Tibial artery (tissue), 4 donors: ENCODE results near the gene RBM14.
A peak's percentile ranks its signal among the peaks of the same experiment; 100 is the strongest.
"Not testable (repeated sequence)": the region's sequence is repeated elsewhere in the genome, so short reads cannot be mapped to it uniquely, and the experiment has no call there.

ENCODE experiments used
- DNase-seq, 2 donors: peaks; one replicate each; pipeline ENCODE4 v3.0.0-alpha.2; 2019
- H3K27ac ChIP-seq, 2 donors: fragments of 200-600 bp; sonication (generic) in 1 of 2; 1 replicate in 1 of 2; 2 replicates in 1 of 2; pipeline ENCODE4 v1.5.1; 2018 to 2019; ENCODE audit warnings: mild to moderate bottlenecking in 1 of 2
- H3K27me3 ChIP-seq, 2 donors: fragments of 200-600 bp; sonication (generic) in 1 of 2; one replicate each; pipeline versions ENCODE4 v1.5.1 to v1.6.0; 2016 to 2019
- H3K36me3 ChIP-seq, 3 donors: fragments of 200-600 bp; sonication (generic) in 2 of 3; one replicate each; pipeline ENCODE4 v1.5.1; 2016 to 2019; ENCODE audit warnings: mild to moderate bottlenecking in 2 of 3
- H3K4me1 ChIP-seq, 4 donors: fragments of 200-600 bp; sonication (generic) in 2 of 4; 1 replicate in 3 of 4; 2 replicates in 1 of 4; pipeline ENCODE4 v1.5.1; 2016 to 2019
- H3K4me3 ChIP-seq, 2 donors: fragments of 200-600 bp; sonication (generic) in 1 of 2; 1 replicate in 1 of 2; 2 replicates in 1 of 2; pipeline ENCODE4 v1.5.1; 2018 to 2019; ENCODE audit warnings: mild to moderate bottlenecking in 2 of 2
- H3K9me3 ChIP-seq, 3 donors: fragments of 200-600 bp; sonication (generic) in 1 of 3; one replicate each; pipeline ENCODE4 v1.5.1; 2016 to 2019
- CTCF ChIP-seq, 2 experiments: fragments of 200-600 bp in 1 of 2; fragments of 450-650 bp in 1 of 2; IDR thresholded peaks; one replicate each; pipeline ENCODE4 v1.5.1; 2017 to 2019; ENCODE audit warnings: antibody characterized with exemption in 2 of 2, mild to moderate bottlenecking in 1 of 2, moderate library complexity in 1 of 2
- intact Hi-C: fragments of 100-400 bp; cut with DNase I; formaldehyde crosslinking; loops from one replicate; pipeline ENCODE4 v1.15.0; 2023; ENCODE audit warnings: low total_unique reads

RBM14 gene

DNA sequence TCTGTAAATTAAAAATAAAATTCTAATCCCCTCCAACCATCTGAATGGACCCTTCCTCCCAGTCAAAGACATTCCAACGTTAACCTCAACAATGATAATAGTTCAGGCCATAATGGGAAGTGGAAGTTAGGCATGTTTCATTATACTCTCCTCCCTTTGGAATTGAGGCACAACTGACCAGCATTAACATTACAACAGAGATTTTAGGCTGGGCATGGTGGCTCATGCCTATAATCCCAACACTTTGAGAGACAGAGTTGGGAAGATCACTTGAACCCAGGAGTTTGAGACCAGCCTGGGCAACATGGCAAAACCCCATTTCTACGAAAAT, 45.6 kb upstream of the RBM14 start:
- intact Hi-C loops, result no loop called here
- Histone ChIP-seq H3K4me1 (peaks cover 0 to 21% (median 11%) of the 10 kb centered on the region in 4 donors), H3K27me3 (no peaks in the 10 kb centered on the region), H3K27ac (no peak overlapping the region), H3K36me3 (peaks cover 0 to 6% (median 0%) of the 10 kb centered on the region in 3 donors), H3K4me3 (no peak overlapping the region), H3K9me3 (no peaks in the 10 kb centered on the region)
- no peak for TF ChIP-seq CTCF (IDR thresholded peaks at IDR 0.05)
- DNase-seq, result no peak

DNA sequence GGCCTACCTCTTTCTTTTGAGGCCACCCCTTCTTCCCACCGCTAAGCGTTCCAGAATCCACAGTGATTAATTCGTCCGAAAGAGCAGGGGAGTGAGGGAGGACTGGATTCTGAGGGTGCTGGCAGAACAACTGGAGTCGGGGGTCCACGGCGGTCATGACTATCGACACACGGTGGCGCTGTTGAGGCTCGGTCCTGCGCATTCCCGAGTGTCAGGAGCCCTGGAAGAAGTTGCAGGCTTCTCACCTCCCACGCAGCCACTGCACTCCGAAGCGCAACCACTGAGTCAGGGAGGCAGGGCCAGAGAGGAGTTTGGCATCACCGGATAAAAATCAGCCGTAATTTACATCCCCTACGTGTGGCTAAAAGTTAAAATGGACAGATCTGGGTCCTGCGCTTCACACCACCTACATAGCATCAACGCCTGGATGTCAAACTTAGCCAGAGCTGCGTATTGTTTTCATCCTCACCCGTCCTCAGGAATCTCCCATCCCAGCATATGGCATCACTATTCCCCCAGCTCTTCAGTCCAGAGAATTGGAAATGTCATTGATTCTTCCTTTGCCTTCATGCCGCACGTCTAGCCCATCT, 37.3 kb upstream of the RBM14 start:
- DNase-seq, result peak; percentile 64 to 88
- intact Hi-C loops, result loop anchor here (2.0 kb wide), 1 partner anchor 102 kb away; no protein-coding TSS in a partner anchor
- H3K4me1 ChIP-seq, result peaks cover 0 to 6% (median 2%) of the 10 kb centered on the region in 4 donors
- no peaks in the 10 kb centered on the region for H3K36me3 ChIP-seq
- H3K27ac ChIP-seq, result no peak overlapping the region
- H3K27me3 ChIP-seq, result no peaks in the 10 kb centered on the region
- no peaks in the 10 kb centered on the region for H3K9me3 ChIP-seq
- peak overlapping the region in 1 of 2 donors; percentile 10 for H3K4me3 ChIP-seq
- peak; percentile 78 to 89 for TF ChIP-seq CTCF (IDR thresholded peaks at IDR 0.05)

- H3K36me3 ChIP-seq, result no peaks in the 10 kb centered on the region
- no peaks in the 10 kb centered on the region for H3K27me3 ChIP-seq
- H3K4me1 ChIP-seq, result peaks cover 0 to 6% (median 2%) of the 10 kb centered on the region in 4 donors
- intact Hi-C loops, result no loop called here
- no peak for TF ChIP-seq CTCF (IDR thresholded peaks at IDR 0.05)
- no peak overlapping the region for H3K27ac ChIP-seq
- H3K9me3 ChIP-seq, result no peaks in the 10 kb centered on the region
- no peak for DNase-seq
- H3K4me3 ChIP-seq, result no peak overlapping the region
These were observed 35.6 kb upstream of the RBM14 start for GRCh38 chr11:66580803-66581202.

- no peak overlapping the region for H3K27ac ChIP-seq
- no peak for TF ChIP-seq CTCF (IDR thresholded peaks at IDR 0.05)
These were observed 35.2 kb upstream of the RBM14 start for GRCh38 chr11:66581261-66581660.

GRCh38 chr11:66582565-66583147, 33.8 kb upstream of the RBM14 start:
- H3K9me3 ChIP-seq, H3K4me1 ChIP-seq, H3K4me3 ChIP-seq, H3K36me3 ChIP-seq, intact Hi-C loops, H3K27ac ChIP-seq, DNase-seq, H3K27me3 ChIP-seq: not testable (repeated sequence)

More at GRCh38 chr11:66581261-66581660, 35.2 kb upstream of the RBM14 start:
- peaks cover 0 to 6% (median 2%) of the 10 kb centered on the region in 4 donors for H3K4me1 ChIP-seq
- H3K36me3 ChIP-seq, result no peaks in the 10 kb centered on the region
- intact Hi-C loops, result no loop called here
- no peak overlapping the region for H3K4me3 ChIP-seq
- H3K27me3 ChIP-seq, result no peaks in the 10 kb centered on the region
- no peak for DNase-seq
- H3K9me3 ChIP-seq, result no peaks in the 10 kb centered on the region

DNA sequence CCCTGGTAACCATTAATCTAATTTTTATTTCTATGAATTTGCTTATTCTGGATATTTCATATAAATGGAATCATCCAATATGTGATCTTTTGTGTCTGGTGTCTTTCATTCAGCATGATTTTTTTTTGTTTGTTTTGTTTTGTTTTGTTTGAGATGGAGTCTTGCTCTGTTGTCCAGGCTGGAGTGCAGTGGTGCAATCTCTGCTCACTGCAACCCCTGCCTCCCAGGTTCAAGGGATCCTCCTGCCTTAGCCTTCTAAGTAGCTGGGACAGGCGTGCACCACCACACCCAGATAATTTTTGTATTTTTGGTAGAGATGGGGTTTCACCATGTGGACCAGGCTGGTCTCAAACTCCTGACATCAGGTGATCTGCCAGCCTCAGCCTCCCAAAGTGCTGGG, 31.0 kb upstream of the RBM14 start:
- DNase-seq, H3K4me3 ChIP-seq, H3K27ac ChIP-seq, H3K4me1 ChIP-seq, H3K36me3 ChIP-seq, intact Hi-C loops, H3K9me3 ChIP-seq, H3K27me3 ChIP-seq: not testable (repeated sequence)
